GM20000 (cell line): ENCODE data around the gene TRAPPC11.

Experiments used
- DNase-seq: peaks from one replicate; pipeline ENCODE4 v3.0.0; 2012; ENCODE audit warnings: low spot score
- TF ChIP-seq, protein P1 (sequence below): IDR thresholded peaks from 2 replicates; pipeline ENCODE4 v1.5.1; 2012; ENCODE audit warnings: mild to moderate bottlenecking, control low read depth; ENCODE audit errors: extremely low read depth, missing control alignments

TRAPPC11 gene

DNA sequence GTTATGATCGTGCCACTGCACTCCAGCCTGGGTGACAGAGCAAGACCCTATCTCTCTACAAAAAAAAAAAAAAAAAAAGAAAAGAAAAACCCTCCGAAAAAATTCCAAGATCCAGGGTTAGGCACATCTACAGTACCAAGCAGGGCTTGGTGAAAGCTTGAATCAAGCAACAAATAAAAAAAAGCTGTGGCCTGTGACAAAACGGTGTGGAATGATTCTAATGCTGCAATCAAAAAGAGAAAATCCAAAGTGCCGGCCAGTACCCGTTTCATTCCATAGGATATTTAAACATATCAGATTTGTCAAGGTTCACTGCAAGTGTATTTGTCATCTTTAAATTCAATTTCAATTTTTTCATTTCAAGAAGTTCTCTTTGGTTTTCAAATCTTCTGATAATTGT, 20.7 kb upstream of the TRAPPC11 start:
- DNase-seq: no peak
- TF ChIP-seq, protein P1, sequence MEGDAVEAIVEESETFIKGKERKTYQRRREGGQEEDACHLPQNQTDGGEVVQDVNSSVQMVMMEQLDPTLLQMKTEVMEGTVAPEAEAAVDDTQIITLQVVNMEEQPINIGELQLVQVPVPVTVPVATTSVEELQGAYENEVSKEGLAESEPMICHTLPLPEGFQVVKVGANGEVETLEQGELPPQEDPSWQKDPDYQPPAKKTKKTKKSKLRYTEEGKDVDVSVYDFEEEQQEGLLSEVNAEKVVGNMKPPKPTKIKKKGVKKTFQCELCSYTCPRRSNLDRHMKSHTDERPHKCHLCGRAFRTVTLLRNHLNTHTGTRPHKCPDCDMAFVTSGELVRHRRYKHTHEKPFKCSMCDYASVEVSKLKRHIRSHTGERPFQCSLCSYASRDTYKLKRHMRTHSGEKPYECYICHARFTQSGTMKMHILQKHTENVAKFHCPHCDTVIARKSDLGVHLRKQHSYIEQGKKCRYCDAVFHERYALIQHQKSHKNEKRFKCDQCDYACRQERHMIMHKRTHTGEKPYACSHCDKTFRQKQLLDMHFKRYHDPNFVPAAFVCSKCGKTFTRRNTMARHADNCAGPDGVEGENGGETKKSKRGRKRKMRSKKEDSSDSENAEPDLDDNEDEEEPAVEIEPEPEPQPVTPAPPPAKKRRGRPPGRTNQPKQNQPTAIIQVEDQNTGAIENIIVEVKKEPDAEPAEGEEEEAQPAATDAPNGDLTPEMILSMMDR: no peak

DNA sequence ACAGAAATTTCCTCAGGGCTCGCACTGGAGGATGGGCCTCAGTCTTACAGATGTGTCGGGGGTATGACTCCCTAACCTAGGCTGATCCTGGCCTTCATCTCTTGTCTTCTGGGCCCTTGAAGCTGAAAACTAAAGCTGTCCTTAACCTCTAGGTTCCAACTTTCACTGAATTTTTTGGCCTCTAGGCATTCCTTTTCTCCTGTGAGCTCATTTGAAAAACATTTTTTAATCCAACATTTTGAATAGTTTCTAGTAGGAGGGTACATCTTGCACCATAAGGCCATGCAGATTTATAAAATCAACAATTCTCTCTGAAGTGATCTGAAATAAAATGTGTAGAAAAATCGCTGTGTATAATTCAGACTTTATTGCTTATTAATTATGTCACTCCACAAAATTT, 19.8 kb upstream of the TRAPPC11 start:
- DNase-seq: no peak
- TF ChIP-seq, protein P1: no peak

DNA sequence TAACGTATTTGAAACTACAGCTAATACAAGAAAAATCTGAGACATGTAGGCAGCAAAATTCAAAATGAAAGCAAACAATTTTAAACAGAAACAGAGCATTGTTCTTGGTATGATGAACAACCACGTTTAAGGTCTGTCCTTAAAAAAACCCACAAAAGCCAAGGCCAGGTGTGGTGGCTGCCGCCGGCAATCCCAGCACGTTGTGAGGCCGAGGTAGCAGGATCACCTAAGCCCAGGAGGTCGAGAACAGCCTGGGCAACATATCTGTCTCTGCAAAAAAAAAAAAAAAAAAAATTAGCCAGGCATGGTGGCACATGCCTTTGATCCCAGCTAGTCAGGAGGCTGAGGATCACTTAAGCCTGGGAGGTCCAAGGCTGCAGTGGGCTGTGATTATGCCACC, 13.8 kb upstream of the TRAPPC11 start:
- TF ChIP-seq, protein P1: no peak
- DNase-seq: no peak

DNA sequence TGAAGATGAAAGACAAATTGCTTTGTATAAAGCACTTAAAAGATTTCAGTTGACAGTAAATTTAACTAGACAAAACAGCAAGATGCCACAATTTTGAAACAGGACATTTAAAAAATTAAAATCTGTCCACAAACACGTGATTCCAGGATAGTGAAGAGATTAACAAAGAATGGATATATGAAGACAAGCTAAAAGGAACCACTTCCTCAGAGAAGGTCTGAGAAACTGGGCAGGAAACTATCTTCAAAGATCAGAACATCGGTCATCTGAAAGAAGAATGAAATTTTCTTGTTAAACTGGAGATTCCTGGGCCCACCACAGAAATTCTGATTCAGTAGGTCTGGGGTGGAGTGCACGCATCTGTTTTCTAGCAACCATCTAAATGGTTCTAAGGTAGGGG, 1.5 kb upstream of the TRAPPC11 start:
- TF ChIP-seq, protein P1: no peak
- no peak for DNase-seq

DNA sequence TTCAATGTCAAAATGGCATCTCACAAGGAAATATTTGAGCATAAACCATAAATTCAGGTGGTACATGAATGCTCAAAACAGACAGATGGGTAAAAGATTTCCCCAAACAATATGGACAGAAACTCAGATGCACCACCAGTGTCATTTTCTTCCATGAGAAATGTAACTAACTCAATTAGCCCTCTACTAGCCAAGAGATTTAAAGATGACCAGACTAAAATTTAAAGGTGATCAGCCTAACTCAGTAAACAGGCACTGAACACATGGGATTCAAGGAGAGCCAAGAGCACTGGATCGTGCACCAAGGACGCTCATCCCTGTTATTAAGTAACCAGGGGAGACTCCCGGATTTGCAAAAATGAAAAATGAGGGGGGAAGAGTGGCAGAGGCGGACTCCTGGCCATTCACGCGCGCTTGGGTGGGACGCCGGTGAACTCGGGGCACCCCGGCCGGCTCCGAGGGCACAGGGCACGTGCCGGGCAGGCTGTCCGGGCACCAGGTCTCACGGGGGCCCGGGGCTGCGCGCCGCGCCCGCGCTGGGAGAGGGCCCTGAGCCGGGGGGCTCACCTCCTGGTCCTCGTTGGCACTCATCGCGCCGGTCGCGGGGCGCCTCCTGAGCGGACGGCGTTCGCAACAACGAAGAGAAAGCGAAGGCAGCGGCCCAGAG, 598 bp upstream of the TRAPPC11 start:
- peak; percentile 49 for DNase-seq
- TF ChIP-seq, protein P1: no peak

DNA sequence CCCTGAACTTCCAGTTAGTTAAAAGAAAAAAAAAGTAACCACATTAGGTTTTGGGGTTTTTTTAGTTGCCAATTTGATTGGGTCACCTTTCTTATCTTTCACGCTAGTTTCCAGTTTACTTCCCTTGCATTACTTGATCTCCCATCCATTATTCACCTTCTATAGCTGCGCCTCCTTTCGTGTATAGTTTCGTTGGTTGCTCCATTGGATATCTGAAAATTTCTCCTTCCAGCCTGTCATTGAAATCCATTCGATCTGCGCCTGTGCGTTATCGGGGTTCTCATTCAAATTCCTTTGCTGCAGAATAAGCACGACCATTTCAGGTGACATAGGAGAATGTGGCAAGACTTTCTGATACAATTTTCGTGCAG, 764 bp downstream of the TRAPPC11 start:
- TF ChIP-seq, protein P1: no peak
- DNase-seq: no peak

DNA sequence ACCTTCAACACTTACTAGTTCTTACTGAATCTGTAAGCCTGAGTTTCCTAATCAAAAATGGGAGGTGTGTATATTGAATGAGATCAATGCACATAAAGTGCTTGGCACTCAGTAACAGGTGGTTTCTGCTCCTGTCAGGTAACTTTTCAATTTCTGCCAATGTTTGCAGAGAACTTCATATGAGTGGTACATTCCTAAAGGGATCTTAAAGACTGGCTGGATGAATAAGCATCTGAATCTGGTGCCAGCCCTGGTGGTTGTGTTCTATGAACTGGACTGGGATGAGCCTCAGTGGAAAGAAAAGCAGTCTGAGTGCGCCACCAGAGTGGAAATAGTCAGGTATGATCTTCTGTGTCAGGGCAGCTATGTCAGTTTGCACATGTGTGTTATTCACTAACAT, 7.0 kb downstream of the TRAPPC11 start:
- TF ChIP-seq, protein P1: no peak
- DNase-seq: no peak
